Embryonic facial prominence (tissue), 1 donor: ENCODE data around the gene ADRM1.

Experiments
- DNase-seq: peaks from one replicate; pipeline ENCODE4 v3.0.0-alpha.2; 2016; ENCODE audit errors: extremely low spot score

Gene ADRM1

DNA sequence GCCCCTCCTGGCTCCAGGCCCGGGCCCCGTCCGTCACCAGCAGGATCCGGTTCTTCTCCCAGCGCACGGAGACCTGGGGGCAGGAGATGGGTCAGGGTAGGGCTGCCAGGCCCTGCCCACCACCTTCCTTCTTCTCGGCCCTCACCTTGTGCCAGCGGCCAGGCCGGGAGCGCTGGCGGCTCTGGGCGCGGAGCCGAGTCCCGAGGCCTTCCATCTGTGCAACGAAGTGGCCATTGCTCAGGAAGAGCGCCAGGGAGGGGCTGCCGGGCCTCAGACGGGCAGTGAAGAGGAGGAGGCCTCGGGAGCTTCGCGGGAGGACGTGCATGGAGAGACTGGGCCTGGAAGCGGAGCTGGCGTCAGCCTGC is 7.9 kb downstream of the ADRM1 start:
- DNase-seq: no peak

DNA sequence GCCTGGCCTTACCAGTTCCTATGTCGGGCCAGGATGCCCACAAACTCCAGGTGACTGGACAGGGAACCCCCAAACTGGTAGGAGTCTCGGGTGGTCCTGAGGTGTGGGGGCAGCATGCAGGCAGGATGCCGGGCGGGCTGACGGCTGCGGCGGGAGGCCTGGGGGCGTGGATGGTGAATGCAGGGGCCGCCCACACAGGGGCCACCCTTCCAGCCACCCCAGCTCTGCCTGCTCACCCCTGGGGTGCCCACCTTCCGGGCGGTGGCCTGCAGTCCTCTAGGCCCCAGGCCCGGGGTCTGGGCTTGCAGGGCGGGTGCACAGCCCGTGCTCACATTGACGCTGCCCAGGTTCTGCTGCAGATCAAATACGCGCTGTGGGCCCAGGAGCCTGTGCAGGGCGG is 8.4 kb downstream of the ADRM1 start:
- DNase-seq: no peak

DNA sequence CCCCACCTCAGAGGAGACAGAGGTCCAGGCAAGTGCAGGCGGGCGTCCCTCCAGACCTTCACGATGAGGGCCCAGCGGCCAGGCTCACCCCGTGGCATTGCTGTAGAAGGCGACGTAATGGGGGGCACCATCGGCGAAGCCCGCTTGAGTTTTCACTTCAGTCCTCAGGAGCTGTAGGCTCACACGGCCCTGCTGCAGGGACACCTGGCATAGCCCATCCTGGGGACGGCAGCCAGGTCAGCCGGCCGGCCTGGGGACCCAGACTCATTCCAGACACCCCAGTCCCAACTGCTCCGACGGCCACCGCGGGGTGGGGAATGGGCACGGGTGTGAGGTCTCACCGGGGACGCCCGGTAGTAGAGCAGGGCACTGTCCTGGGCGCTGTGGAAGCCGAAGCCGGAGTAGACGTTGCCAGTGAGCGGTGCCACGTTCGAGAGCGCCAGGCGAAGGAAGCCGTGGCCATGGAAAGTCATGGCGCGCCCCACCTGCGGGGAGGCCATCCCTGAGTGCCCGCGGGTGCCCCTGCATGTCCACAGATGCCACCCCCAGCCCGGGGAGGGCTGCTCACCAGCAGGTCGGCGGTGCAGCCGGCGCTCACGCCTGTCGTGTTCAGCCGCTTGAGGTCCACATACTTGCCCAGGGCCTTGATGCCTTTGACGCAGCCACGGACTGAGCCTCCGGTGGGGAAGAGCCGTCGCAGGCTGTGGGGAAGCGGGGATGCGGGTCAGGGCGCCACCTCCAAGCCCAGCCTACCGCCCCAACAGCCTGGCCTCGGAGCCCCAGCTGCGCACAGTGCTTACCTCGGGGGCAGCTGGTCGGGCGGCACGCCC is 9.2 kb downstream of the ADRM1 start:
- no peak for DNase-seq

DNA sequence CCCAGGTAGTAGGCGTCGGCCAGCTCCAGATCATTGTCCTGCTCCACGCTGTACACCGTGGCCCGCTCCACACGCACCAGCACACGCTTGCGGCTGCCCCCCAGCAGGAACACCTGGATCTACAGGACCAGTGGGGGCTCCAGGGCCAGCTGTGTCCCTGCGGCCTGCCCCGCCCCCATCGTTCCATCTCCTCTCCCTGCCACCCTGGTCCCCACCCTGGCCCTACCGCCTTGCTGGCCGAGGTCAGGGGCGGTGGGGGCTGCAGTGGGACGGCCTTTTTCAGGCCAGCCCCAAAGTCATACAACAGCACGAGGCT is 9.8 kb downstream of the ADRM1 start:
- no peak for DNase-seq

DNA sequence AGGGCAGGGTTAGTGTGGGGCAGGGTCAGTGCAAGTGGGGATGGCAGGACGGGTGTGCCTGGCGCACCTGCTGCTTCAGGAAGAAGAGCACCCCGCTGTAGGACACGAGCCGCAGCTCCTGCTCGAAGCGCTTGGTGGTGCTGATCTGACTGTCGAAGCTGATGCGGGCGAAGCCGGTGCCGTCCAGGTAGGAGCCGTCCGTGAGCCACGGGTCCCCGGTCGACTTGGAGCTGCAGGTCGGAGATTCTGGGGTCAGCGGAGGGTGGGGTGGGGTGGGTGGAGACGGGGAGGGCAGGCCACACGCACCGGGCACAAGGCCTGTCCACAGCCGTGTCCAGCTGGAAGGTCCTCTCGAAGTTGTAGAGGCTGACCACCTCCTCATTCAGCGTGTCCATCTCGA is 10.2 kb downstream of the ADRM1 start:
- DNase-seq: no peak

DNA sequence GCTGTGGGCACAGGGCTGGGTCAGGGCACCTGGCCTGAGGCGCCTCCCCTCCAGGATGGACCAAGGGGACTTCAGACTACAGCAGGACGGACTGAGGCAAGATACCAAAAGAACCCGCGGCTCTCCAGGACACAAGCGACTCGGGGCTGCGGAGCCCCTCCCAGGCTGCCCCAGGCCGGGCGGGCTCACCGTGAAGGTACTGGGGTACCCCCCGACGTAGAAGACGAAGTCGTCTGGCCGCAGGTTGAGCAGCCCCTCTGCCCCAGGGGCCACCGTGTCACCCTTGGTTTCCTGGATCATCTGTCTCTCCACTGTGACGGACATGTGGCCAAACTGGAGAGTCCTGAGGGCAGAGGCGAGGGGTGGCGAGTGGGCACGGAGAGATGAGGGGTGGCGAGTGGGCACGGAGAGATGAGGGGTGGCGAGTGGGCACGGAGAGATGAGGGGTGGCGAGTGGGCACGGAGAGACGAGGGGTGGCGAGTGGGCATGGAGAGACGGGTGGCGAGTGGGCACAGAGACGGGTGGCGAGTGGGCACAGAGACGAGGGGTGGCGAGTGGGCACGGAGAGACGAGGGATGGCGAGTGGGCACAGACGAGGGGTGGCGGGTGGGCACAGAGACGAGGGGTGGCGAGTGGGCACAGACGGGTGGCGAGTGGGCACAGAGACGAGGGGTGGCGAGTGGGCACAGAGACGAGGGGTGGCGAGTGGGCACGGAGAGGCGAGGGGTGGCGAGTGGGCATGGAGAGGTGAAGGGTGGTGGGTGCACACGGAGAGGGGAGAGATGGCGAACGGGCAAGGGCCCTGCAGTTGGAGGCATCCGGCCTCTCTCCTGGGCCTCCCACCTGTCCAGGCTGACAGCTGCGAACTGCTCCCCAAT is 10.9 kb downstream of the ADRM1 start:
- DNase-seq: no peak

DNA sequence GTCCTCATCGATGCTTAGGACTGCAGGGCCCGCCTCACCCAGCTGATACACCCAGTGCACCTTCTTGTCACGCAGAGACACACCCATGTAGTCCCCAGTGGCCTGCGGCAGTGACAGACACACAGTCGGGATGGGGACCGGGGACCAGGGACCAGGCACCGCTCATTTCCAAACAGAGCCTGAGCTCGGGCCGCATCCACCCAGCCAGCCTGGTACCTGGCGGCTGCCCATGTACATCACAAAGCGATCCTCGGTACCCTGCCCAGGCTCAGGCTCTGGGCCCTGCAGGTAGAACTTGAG is 11.5 kb downstream of the ADRM1 start:
- no peak for DNase-seq

DNA sequence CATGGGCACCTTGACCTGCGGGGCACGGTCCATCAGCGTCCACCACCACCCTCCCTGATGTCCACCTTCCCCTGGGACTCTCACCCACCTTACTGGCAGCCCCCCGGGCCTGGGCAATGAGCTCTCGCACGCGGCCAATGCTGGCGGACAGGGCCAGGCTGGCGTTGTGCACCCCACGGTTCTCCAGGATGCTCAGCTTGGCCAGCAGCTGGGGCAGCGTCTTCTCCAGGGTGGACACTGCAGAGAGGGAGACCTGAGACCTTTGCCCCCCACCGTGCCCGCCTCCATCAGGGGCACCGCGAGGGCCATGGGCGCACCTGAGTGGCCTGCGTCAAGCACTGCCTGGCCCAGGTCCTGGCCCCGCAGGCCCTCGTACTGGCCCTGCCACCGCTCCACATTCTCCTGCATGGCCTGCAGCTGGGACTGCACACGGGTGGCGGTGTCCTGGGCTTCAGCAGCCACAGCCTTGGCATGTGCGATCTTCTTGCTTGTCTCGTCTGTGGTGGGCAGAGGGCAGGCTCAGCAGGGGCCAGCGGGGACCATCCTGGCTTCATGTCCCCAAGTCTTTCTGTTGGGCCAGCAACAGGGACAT is 12.0 kb downstream of the ADRM1 start:
- DNase-seq: no peak

GRCh38 chr20:62315773-62316172 is 13.0 kb downstream of the ADRM1 start:
- DNase-seq: no peak

DNA sequence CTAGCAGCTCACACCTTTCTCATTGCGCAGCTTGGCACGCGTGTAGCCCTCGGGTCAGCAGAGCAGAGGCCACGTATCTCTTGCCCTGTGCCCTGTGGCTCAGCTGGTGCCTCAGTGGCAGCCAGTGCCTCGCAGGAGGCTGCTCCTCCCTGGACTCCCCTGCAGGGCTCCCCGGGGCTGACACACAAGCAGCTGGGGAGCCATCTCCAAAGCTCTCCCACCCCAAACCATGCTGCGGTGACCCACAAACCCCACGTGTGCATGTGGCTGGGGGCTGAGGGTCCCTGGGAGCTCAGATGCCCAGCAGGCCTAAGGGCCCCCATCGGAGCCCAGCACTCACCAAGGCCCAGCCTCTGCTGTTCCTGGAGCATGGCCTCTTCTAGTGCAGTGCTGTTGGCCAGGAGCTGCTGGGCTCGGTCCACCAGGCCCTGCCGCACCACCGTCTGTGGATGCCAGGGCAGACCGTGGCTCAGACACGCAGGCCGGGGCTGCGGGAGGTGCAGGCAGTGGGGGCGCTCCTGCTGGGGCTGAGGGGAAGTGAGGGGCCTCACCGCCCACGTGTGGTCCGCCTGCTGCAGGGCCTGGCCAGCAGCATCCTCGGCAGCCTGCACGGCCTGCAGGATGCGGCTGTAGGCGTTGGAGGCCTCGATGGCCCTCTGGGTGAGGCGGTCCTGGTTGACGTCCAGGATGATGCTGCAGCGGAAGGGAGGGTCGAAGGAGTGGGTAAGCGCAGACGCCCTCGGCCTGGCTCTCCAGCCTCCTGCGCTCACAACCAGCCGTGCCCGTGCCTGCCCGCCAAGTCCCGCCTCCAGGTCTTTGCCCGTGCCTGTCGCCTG is 13.8 kb downstream of the ADRM1 start:
- no peak for DNase-seq

GRCh38 chr20:62317167-62317655 is 14.4 kb downstream of the ADRM1 start:
- DNase-seq: no peak

DNA sequence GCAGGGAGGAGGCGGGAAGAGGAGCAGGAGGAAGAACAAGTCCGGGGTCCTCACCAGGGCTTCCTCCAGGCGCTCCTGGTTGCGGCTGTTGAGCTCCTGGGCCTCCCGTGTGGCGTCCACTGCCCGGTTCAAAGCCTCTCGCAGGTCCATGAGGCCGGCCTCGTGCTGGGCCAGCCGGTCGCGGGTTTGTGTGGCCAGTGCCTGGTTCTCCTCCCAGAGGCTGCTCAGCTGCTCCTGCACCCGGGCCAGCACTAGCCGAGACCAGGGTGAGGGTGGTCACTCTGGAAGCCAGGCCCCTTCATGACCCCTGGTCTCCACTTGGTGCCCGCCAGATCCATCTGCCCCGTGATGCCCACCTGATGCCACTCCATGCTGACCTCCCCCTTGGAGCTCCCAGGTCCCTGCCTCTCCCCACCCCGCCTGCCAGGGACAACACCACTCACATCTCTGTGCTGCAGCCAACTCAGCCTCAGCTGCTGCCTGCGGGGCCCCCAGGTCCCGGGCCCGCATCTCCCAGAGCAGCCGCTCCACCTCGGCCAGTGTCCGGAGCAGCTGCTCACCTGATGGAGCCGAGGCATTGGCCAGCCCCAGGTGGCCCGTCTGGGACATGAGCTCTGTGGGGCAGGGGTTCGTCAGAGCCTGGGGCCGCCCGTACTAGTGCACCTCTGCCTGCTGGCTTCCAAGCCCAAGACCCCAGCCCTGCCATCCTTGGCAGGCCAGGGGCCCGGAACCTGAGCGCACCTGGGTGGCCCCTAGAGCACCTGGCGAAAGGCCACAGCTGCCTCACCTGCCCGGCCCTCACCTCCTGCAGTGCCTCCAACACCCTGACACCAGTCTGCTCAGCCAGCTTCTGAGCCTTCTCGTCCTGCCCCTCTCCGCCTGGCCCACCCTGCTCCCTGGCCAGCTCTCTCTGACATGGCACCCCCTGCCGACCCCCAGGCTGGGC is 15.9 kb downstream of the ADRM1 start:
- no peak for DNase-seq

DNA sequence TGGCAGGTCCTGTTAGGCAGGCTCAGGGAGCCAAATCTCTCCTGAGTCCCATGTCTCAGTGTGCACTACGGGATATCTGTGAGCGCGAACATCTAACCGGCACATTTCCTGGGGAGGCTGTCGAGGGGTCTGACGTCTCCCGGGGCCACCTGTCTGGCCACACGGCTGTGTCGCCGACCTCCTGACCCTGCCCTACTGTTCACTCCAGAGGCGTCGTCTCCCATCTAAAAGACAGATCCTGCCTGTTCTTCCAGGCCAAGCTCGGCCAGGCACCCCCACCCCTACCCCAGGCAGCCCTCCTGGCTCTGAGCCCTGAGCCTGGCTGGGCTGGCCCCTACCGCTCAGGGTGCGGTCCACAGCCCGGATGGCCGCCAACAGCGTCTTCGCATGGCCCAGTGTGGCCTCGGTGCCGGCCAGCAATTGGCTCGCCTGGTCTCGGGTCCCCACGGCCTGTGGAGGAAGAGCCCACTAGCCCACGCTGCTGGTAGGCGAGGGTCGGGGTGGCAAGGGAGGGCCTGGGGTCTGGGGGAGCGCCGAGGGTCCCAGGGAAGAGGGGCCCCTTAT is 16.6 kb downstream of the ADRM1 start:
- no peak for DNase-seq

- no peak for DNase-seq
Measured at GRCh38 chr20:62320581-62321354, 18.0 kb downstream of the ADRM1 start.

DNA sequence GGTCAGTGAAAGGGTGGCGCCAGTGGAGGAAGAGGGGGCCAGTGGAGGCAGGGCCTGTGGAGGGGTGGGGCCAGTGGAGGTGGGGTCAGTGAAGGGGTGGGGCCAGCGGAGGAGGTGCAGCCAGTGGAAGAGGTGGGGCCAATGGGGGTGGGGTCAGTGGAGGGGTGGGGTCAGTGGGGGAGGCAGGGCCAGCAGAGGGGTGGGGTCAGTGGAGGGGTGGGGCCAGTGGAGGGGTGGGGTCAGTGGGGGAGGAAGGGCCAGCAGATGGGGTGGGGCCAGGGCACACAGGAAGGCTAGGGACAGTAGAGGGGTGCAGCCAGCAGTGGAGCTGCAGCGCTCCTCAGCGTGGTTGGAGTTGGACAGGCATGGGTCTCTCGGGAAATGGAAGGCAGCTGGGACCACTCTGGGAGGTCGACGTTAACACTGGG is 18.7 kb downstream of the ADRM1 start:
- DNase-seq: no peak

DNA sequence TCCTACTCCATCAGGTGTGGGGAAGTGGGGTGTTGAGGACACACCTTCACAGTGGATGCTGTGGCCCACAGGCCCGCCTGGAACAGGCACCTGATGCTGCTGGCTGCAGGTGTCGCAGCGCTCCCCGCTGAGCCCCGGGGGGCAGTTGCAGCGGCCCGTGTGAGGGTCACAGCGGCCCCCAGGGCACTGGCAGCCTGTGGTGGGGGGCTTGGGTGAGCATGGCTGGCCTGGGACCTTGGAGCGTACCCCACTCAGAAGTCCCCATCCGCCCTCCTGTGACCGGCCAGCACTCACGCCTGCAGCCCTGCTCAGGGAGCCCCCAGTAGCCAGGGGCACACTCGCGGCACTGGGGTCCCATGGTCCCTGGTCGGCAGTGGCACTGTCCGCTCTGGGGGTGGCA is 19.2 kb downstream of the ADRM1 start:
- no peak for DNase-seq

DNA sequence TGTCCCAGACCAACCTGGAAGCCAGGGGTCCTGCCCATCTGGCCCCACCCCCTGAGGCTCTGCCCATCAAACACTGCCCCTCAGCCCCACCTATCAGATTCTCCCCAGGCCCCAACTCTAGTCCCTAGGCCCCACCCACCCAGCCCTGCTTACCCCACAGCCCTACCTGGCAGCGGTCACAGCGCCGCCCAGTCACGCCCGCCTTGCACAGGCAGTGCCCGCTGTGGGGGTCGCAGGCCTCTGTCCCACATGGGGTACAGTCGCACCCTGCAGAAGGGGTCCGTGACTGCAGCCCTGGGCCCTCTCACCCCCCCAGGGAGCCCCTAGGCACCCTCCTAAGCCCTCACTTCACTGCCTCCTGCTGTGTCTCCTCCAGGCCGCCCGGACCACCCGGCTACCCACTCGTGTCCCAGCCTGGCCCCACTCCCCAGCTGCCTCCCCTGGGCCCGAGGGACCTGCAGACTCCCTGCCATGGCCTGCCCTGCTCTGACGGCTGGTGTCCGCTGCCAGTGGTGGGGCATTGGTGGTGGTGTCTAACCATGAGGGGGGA is 19.8 kb downstream of the ADRM1 start:
- no peak for DNase-seq

DNA sequence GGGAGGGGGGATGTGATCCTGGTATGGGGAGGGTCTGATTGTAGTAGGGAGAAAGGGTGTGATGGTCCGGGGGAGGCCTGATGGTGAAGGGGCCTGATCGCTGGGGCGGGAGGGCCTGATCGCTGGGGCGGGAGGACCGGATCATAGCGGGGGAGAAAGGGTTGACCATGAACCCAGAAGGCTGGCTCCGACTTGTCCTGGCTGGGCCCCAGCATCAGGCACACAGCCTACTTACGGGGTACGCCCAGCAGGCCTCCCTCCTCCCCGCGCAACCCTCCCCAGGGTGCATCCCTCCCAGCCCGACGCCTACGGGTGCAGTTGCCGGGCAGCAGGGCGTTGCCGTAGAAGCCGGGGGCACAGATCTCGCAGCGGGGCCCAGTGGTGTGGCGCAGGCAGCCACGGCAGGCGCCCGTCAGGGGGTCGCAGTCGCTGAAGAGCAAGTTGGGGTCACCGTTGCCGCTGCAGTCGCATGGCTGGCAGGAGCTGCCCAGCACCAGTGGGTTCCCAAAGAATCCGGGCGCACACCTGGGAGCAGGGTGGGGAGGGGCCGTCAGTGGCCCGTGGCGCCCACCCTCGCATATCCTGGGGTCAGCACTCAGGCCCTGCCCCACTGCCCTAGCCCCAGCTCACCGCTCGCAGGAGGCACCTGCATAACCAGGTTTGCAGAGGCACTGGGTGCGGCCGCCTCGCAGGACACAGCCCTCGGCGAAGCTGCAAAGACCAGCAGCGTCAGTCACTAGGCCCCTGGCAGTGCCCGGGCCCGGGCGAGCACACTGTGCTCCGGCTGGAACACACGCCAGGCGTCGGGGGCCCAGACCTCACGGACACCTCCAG is 20.6 kb downstream of the ADRM1 start:
- no peak for DNase-seq
